SH-SY5Y (cell line): ENCODE results near the gene EPB41.

Source experiments
- GATA2 ChIP-seq: IDR thresholded peaks from 2 replicates; pipeline ENCODE4 v1.6.1; 2011; ENCODE audit warnings: mild to moderate bottlenecking, low read depth, low read length
- GATA3 ChIP-seq: IDR thresholded peaks from 2 replicates; pipeline ENCODE4 v1.6.1; 2011; ENCODE audit warnings: low read depth, mild to moderate bottlenecking, low read length, moderate library complexity

The EPB41 gene

DNA sequence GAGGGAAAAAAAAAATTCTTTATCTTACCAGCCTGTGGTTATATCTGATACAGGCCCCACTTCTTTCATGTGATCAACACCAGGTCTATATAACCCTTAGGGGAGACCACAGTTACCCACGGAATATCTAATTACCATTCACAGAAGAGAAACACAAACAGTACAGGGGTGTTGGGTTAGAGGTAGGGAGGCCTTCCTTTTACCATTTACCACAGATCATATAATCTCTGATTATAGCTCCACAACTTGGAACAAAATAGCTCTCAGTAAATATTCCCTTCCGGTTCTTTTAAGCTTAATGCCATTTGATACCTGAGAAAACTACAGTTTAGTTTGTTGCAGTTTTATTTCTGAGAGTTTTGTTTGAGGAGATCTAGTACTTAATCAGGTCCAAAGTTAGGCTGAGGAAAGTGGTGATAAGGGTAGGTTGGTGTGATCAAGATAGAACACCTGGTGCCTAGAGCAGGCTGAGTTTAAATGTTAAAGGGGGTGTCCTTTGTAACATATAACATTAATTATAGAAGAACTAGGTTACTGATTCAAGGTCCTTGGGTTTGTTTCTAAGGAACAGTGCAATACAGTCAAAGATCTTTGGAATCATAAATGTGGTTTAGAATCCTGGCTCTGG, 14.1 kb downstream of the EPB41 start:
- TF ChIP-seq GATA3 (no peak), GATA2 (peak; percentile 31; the same call in 1 of the 2 replicates)

DNA sequence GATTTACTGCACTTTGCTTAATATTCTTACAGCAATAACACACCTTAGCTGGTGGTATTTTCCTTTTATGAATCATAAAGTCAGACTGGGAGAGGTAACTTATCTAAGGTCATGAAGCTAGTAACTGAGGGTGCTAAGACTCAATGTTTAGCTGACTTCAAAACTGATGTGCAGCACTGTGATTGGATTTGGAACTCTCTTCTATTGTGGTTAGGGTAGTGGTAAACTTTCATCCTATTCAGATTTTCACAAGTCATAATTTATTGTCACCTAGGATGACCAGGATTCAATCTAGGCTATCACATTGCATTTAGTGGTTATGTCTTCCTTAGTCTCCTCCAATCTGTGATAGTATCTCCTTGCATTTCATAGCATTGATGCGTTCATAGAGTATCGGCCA, 18.9 kb downstream of the EPB41 start:
- TF ChIP-seq GATA2 = no peak
- TF ChIP-seq GATA3 = no peak

DNA sequence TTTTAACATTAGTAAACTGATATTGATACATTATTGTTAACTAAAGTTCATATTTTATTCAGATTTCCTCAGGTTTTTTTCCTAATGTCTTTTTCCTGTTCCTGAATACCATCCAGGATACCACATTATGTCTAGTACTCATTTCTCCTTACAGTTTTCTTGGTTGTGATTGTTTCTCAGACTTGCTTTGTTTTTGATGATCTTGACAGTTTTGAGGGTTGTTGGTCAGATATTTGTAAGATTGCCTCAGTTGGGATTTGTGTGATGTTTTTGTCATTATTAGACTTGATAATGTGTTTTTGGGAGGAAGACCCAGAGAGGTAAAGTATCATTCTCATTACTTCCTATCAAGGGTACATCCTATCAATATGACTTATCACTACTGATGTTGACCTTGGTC, 19.5 kb downstream of the EPB41 start:
- TF ChIP-seq GATA2 (no peak), GATA3 (no peak)

DNA sequence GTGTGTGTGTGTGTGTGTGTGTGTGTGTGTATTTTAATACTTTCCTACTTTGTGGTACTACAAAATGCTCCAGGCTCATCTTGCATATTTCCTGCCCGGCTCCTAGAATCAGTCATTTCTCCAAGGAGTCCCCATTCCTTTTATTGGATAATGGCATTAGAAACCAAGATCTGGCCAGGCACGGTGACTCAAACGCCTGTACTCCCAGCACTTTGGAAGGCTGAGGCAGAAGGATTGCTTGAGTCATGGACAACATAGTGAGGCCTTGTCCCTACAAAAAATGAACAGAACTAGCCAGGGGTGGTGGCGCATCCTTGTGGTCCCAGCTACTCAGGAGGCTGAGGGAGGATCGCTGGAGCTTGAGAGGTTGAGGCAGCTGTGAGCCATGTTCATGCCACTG, 20.3 kb downstream of the EPB41 start:
- TF ChIP-seq GATA3 = no peak
- no peak for TF ChIP-seq GATA2

DNA sequence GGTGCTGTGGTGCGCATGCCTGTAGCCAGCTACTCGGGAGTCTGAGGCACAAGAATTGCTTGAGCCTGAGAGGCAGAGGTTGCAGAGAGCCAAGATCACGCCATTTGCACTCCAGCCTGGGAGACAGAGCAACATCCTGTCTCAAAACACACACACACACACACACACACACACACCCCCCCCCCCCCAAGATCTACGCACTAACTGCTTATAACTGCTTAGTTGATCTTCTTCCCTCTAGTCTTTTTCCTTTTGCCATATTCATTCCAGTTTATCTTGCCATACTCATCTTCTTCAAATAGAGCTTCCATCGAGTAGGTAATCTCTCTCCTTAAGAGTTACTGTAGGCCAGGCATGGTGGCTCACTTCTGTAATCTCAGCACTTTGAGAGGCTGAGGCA, 20.9 kb downstream of the EPB41 start:
- TF ChIP-seq GATA2 = no peak
- TF ChIP-seq GATA3 = no peak

DNA sequence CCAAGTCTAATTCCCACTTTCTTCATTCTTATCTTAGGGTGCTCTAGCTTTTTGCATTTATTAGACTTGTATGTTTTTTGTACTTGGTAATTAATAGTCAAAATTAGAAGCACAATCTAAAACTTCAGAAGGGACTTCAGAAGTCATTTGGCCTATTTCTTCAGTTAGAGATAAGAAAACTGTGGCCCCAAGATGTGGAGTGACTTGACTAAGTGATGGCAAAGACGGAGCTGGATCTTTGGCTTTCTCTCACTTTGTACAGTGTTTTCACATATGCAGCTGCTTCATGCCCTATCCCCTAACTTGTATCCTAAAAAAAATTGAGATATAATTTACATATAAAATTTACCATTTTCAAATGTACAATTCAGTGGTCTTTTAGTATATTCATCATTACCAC, 21.7 kb downstream of the EPB41 start:
- TF ChIP-seq GATA2 = no peak
- no peak for TF ChIP-seq GATA3

DNA sequence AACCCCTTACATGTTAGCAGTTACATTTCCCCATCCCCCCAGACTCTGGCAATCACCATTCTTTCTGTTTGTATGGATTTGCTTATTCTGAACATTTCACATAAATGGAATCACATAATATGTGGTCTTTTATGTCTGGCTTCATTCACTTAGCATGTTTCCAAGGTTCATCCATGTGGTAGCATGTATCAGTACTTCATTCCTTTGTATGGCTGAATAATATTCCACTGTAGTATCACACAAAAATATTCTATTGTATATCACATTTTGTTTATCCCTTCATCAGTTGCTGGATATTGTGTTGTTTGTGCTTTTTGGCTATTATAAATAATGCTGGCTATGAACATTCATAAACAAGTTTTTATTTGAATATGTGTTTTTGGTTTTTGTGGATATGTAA, 22.2 kb downstream of the EPB41 start:
- TF ChIP-seq GATA2 (no peak), GATA3 (no peak)

DNA sequence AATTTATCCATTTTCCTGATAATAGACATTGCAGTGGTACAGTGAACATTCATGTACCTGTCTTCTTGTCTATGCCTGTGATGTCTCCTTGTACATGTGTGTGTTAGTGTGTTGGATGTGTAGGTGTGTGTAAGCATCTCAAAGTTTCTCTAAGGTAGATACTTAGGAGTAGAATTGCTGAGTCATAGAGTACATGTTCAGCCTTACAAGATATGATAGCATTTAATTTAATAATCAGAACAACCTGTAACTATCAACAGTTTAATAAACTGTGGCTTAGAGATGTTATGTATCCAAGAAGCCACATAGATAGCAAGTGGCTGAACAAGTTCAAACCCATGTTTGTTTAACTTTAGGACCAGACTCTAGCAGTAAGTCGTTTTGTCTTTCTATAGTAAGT, 35.6 kb downstream of the EPB41 start:
- no peak for TF ChIP-seq GATA2
- TF ChIP-seq GATA3 = no peak

DNA sequence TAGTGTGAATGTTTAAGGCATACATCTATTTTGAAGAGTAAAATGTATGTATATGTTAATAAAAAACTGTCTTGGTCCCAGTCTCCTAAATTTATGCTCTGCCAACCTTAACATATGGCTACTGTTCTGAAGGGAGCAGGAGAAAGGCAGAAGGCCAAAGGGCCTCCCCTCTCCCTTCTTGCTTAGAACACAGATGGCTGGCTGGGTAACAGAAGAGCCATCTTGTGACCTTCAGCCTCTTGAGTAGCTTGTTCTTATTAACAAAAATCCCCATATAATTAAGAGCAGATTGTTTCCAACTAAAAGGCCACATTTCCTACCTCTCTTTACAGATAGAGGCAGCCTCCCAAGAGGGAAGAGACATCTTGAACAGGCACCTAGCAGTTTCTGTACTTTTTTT, 36.1 kb downstream of the EPB41 start:
- no peak for TF ChIP-seq GATA2
- no peak for TF ChIP-seq GATA3

DNA sequence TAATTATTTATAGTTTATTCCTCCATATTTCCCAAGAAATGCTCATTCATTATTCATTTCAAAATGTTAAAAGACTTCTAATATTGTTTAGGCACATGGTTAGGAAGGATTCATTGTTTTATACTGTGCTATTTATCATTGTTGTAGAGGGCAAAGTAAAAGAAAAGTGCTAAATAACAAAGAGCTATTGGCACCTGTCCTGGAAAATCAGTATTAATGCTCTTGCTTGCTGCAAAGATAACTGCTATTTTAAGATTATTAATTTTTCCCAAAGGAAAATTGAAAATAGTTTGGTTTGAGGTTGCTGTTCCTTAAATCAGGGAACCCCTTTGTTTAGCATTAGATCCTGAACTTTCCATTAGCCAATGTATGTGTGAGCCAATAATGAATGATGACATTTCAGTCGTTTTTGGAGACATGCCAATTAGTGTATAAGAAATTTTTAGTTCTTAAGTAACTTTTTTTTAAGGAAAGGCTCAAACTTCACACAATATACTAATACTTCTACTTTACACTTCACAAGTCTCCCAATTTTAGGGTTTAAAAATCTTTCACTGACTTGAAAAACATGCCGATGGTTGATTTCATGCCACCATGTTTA, 39.9 kb downstream of the EPB41 start:
- TF ChIP-seq GATA3 (no peak), GATA2 (no peak)

DNA sequence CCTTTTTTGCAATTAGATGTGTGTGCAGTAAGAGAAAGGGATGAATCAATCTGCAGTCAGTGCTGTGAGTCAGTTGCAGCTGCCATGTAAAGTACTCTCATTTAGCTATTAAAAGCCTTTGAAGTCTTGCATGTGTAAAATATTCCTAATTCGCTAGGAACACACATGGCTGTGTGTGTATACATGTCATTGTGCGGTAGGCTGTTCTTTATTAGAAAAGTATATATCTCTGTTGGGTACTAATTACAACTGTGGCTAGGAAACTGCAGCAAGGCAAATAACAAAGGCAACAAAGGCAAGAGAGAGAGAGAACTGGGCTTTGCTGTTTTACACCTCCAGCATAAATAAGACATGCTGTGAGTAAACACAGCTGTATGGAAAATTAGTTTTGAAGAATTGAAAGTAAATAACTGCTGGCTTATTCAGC, 41.7 kb downstream of the EPB41 start:
- TF ChIP-seq GATA2 = no peak
- TF ChIP-seq GATA3 = no peak

DNA sequence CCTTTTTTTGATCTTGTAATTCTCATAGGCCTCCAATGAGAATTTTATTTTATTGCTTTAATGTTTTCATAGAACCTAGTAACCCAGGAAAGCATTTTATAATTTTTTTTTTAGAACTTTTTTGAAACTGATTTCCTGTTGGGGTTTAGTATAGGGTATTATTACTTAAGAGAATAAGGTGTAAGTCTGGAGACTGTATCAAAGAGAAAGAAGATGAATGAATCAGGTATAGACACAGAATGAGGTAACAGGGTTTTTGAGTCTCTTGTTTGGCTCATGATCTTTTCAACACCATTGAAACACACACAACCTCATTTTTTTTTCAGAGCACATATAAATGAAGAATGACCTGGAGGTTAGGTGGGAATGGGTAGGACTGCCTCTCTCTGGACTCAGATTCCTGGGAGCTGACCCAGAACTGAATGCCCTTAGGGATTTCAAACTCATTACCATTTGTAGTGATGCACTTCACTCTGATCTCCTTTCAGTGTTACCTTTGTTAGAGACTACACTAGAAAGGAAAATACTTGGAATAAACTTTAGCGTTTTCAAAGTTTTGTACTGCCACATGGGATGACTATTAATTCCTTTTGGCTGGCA, 51.0 kb downstream of the EPB41 start:
- TF ChIP-seq GATA2 (no peak), GATA3 (no peak)

DNA sequence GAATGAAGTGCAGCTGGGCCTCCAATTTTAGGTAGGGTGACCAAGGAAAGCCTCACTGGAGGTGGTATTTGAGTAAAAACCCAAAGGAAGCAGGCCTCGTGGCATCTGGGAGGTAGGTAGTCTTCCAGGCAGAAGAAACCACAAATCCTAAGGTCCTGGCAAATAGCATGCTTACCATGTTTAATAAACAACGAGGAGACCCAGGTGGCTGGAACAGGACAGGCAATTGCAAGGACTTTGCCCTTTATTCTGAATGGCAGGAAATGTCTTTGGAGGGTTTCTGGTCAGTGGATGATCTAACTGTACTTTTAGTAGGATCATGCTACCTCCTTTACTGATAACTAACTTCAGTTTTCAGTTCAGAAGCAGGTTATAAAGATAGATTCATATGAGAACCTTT, 52.2 kb downstream of the EPB41 start:
- TF ChIP-seq GATA3 = no peak
- TF ChIP-seq GATA2 = no peak

DNA sequence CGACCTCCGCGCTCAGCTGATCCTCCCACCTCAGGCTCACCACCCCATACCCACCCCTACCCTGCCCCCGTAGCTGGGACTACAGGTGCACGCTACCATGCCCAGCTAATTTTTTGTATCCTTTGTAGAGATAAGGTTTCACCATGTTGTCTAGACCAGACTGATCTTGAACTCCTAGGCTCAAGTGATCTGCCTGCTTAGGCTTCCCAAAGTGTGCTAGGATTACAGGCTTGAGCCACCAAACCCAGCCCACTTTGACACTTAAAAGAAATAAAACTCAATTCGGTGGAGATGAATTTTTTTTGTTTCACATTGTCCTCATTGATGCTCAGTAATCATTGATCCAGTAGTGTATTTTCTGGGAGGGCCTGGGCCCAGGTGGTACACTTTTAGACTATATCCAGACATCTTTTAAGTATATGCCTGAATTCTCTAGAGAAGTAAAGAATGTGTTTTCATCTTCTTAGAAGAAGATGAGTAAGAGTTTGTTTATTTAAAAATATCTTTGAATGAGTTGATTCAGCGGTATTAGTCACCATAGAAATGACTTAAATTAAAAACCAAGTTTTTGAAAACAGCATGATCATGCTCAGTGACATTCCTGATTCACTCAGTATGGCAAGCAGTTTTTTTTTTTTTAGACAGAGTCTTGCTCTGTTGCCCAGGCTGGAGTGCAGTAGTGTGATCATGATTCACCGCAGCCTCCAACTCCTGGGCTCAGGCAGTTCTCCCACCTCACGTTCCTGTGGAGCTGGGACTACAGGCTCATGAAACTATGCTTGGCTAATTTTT, 57.8 kb downstream of the EPB41 start:
- TF ChIP-seq GATA2 (no peak), GATA3 (no peak)

DNA sequence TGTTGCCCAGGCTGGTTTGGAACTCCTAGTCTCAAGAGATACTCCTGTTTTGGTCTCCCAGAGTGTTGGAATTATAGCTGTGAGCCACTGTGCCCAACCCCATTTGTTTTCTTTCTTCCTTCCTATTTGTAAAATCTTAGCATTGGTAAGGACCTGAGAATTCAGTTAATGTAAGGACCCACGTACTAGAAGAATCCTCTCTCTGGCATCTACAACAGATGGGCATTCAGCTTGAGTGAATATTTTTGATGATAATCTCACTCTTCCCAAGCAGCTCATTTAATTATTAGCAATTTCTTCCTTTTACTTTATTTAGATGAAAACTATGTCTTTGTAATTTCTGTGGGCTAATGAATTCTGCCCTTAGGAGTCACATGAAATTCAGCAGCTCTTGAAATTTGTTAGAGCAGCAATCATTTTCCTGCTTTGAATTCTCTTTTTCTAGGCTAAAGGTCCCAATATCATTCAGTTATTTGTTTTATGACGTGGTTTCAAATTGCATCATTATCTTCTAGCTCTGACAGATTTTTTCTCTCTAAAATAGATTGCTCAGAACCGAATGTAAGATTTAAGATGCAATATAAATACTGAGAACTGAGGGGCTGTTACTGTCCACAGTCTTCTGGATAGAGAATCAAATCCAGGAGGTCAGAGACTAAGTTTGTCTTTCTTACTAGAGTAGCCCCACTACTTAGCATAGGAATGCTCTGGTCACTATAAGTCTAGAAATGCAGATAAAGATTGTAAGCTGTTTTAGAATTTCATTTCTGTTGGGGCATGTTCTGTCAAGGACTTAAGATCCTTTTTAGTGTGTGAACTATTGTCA, 59.4 kb downstream of the EPB41 start:
- no peak for TF ChIP-seq GATA2
- TF ChIP-seq GATA3 = no peak
